ENCODE results near the gene NEK6.

DNA sequence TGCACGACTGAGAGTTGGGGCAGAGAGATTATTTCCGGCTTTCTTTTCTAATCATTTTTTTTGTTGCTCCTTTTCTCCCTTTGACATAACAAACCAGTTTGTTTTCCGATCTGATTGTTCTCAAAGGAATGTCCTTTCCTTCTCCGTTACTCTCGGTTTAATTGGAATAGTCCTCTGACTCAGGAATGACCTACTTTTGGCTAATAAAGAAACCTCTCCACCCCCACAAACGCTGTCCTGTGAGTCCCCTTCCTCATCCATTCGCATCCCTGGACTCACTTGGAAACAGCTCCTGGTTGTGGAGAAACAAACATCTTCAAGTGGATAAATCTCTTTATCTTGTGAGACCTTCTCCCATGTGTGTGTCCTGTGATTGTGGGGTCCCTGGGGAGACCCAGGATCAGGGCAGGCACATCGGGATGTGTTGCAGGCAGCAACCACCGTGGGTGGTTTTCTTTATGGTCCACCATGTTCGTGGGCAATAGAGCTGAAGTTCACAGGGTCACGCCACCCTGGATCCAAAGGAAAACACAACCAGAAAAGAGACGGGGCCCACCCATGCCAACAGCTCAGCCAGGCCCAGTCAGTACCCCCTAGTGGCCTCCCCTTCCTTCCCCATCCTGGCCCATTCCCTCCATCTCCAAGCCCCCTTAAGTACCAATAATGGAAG lies 45.2 kb upstream of the NEK6 start:
- TF ChIP-seq, protein P1, sequence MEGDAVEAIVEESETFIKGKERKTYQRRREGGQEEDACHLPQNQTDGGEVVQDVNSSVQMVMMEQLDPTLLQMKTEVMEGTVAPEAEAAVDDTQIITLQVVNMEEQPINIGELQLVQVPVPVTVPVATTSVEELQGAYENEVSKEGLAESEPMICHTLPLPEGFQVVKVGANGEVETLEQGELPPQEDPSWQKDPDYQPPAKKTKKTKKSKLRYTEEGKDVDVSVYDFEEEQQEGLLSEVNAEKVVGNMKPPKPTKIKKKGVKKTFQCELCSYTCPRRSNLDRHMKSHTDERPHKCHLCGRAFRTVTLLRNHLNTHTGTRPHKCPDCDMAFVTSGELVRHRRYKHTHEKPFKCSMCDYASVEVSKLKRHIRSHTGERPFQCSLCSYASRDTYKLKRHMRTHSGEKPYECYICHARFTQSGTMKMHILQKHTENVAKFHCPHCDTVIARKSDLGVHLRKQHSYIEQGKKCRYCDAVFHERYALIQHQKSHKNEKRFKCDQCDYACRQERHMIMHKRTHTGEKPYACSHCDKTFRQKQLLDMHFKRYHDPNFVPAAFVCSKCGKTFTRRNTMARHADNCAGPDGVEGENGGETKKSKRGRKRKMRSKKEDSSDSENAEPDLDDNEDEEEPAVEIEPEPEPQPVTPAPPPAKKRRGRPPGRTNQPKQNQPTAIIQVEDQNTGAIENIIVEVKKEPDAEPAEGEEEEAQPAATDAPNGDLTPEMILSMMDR (IDR thresholded peaks at IDR 0.05), result no peak
- no peak for TF ChIP-seq POLR2A (IDR thresholded peaks at IDR 0.05)

Data from esophagus squamous epithelium (tissue), 4 donors.